ENCODE data around the gene LRP1B.

DNA sequence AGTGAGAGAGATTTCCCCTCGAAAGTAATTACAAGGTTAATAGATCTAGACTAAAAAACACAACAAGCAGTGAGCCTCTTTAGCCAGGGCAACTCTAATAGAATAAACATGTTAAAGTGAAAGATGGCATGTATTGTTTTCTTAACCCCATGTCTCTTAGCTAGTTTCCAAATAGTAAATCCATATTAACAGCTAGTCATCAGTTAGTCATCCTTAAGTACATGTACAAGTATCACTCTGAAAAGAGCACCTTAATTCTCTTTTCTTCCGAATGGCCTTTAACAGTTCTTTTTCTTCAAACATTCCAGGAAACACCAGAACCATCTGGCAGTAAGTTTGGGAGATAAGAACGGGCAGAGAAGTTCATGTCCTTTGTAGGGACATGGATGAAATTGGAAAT lies 1480.0 kb downstream of the LRP1B start:
- TF ChIP-seq GATA3 (IDR thresholded peaks at IDR 0.05; ENCODE audit: low read depth, low read length) (no peak), GATA2 (IDR thresholded peaks at IDR 0.05; ENCODE audit: low read depth, low read length) (no peak)
